PC-9 (cell line): Measurements from ENCODE around the gene DUS3L. TPM values are rescaled to one million over a fixed set of nuclear protein-coding genes. Genes with fewer than 3 reads are reported as not detected.
A peak's percentile ranks its signal among the peaks of the same experiment; 100 is the strongest.

ENCODE experiments used
- BruUV-seq: library from RNA; stranded (reverse); fragments of 400-500 nt; replicated peaks from 2 replicates; lab custom pipeline; 2021; lab: Mats Ljungman, UMichigan
- CTCF ChIA-PET: fragments of 300-600 bp; sonication (Branson Sonifier 250); formaldehyde crosslinking; loops from one replicate; lab custom pipeline; 2022; ENCODE audit warnings: antibody characterized with exemption; lab: Charles Lee
- POLR2A ChIA-PET: fragments of 300-600 bp; sonication (Branson Sonifier 250); formaldehyde crosslinking; loops from one replicate; lab custom pipeline; 2022; ENCODE audit warnings: antibody characterized with exemption; ENCODE audit not compliant: unreplicated experiment; lab: Charles Lee
- DNase-seq, 2 experiments: peaks; one replicate each; pipeline versions ENCODE4 v3.0.0 to v3.0.0-alpha.2; 2015 to 2022; ENCODE audit warnings: mixed read lengths in 1 of 2
- H2AFZ ChIP-seq: fragments of 200-600 bp; sonication (generic); 2 replicates; pipeline ENCODE4 v1.8.1; 2017; ENCODE audit warnings: antibody characterized with exemption
- H3F3A ChIP-seq: fragments of 200-600 bp; sonication (generic); 2 replicates; pipeline ENCODE4 v1.8.1; 2017; ENCODE audit warnings: antibody characterized with exemption, mild to moderate bottlenecking, low read depth; ENCODE audit not compliant: insufficient read depth
- H3K27ac ChIP-seq: fragments of 200-600 bp; sonication (generic); 2 replicates; pipeline ENCODE4 v1.6.1; 2016; ENCODE audit warnings: mixed run types
- H3K27me3 ChIP-seq: fragments of 200-600 bp; sonication (generic); 2 replicates; pipeline ENCODE4 v1.6.1; 2016; ENCODE audit warnings: low read depth, mixed run types; ENCODE audit not compliant: insufficient read depth
- H3K36me3 ChIP-seq: fragments of 200-600 bp; sonication (generic); 2 replicates; pipeline ENCODE4 v1.6.1; 2016; ENCODE audit warnings: low read depth, mixed run types
- H3K4me1 ChIP-seq: fragments of 200-600 bp; sonication (generic); replicated peaks from 2 replicates; pipeline ENCODE4 v1.6.1; 2016; ENCODE audit warnings: mixed run types; ENCODE audit not compliant: insufficient read depth
- H3K4me2 ChIP-seq: fragments of 200-600 bp; sonication (generic); 2 replicates; pipeline ENCODE4 v1.6.1; 2017; ENCODE audit warnings: mixed run types
- H3K4me3 ChIP-seq: fragments of 200-600 bp; sonication (generic); 2 replicates; pipeline ENCODE4 v1.6.1; 2016; ENCODE audit warnings: mixed run types
- H3K79me2 ChIP-seq: fragments of 200-600 bp; sonication (generic); 2 replicates; pipeline ENCODE4 v1.6.1; 2017; ENCODE audit warnings: low read depth, mixed run types
- H3K9me2 ChIP-seq: fragments of 200-600 bp; sonication (generic); 2 replicates; pipeline ENCODE4 v1.8.1; 2017; ENCODE audit warnings: mild to moderate bottlenecking; ENCODE audit not compliant: insufficient read depth
- H3K9me3 ChIP-seq: fragments of 200-600 bp; sonication (generic); 2 replicates; pipeline ENCODE4 v1.8.1; 2016; ENCODE audit warnings: low read depth; ENCODE audit not compliant: insufficient read depth
- H4K20me1 ChIP-seq: fragments of 200-600 bp; sonication (generic); 2 replicates; pipeline ENCODE4 v1.8.1; 2017; ENCODE audit not compliant: insufficient read depth
- EZH2 ChIP-seq: fragments of 200-600 bp; sonication (generic); IDR thresholded peaks from 2 replicates; pipeline ENCODE4 v1.8.0; 2017; ENCODE audit warnings: antibody characterized with exemption, low read depth
- intact Hi-C: fragments of 100-400 bp; cut with micrococcal nuclease; formaldehyde crosslinking; loops from one replicate; pipeline ENCODE4 v1.10.0; 2022; ENCODE audit not compliant: unreplicated experiment
- total RNA-seq: library from RNA; stranded (reverse); gene quantifications from 2 replicates; pipeline ENCODE4 v1.2.3, GENCODE V29; 2021
- TF ChIP-seq, protein P1 (sequence below): fragments of 200-600 bp; sonication (generic); conservative IDR thresholded peaks from 2 replicates; pipeline ENCODE4 v1.6.1; 2017; ENCODE audit warnings: mixed run types, antibody characterized with exemption, mild to moderate bottlenecking, moderate library complexity

DUS3L gene
- total RNA-seq, 1 experiment from 2014 or later, result 27.1 TPM

DNA sequence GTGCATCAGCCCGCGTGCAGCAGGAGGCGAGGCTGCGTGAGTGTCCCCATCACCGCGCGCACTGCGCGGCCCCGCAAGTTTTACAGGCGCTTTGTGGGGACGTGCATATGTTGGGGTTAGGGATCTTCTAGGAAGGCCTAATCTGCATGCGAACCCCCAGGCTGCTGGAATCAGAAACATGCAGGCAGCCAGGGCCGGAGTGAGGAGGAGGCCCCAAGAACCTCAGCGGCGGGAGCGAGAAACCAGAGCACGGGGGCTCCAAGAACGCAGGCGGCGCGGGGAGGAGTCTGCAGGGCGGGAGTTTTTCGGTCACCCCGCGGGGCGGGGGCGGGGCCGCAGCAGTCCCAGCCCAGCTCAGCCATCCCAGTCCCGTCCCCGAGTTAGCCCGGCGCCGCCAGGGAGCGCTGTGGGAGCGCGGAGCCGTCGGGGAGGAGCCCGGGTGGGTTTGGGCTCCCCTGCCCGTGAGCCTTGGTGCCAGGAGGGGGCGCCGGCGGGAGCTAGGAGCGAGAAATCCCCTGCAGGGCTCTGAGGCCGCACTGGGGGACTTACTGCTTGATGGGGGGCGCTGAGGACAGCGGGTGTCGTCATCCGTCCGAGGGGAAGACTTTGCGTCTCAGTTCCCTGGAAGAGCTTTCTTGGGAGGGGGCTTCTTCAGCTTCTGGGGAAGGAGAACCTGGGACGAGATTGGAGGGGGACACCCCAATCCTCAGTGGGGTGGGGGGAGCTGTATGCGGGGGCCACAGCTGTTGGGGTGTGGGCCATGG is 13.0 kb upstream of the DUS3L start:
- H3K9me2 ChIP-seq, result no peaks in the 10 kb centered on the region
- H3K27ac ChIP-seq, result no peak overlapping the region
- CTCF ChIA-PET, result interaction anchor here (0.5 to 1.5 kb wide), 13 partner anchors 10 to 555 kb away, joined by 3 to 14 read pairs (median 5); partner anchors contain the start of genes DUS3L and NDUFA11
- H3K4me2 ChIP-seq, result peak overlapping the region; percentile 78
- H3K36me3 ChIP-seq, result no peaks in the 10 kb centered on the region
- no TSS peak for BruUV-seq
- no peaks in the 10 kb centered on the region for H3K4me1 ChIP-seq
- peak overlapping the region; percentile 37; the same call in 1 of the 2 replicates for H3K4me3 ChIP-seq
- POLR2A ChIA-PET, result interaction anchor here (0.6 kb wide), 2 partner anchors 14 to 1591 kb away, joined by 3 read pairs; no protein-coding TSS in a partner anchor
- no peaks in the 10 kb centered on the region for H3K79me2 ChIP-seq
- H3F3A ChIP-seq, result no peaks in the 10 kb centered on the region; the same call in 1 of the 2 replicates
- H3K9me3 ChIP-seq, result no peaks in the 10 kb centered on the region
- H4K20me1 ChIP-seq, result no peaks in the 10 kb centered on the region
- H3K27me3 ChIP-seq, result 0 out of 2 replicates have a peak, but pooled peaks cover 8% of the 10 kb centered on the region
- 0 out of 2 replicates have a peak overlapping the region, but pooled peaks have one; percentile 56 for H2AFZ ChIP-seq
- peak; percentile 68 to 92 for DNase-seq
- intact Hi-C loops, result loop anchor here (1.0 to 10.0 kb wide), 3 partner anchors 88 to 221 kb away; no protein-coding TSS in a partner anchor
- TF ChIP-seq EZH2, result no peak
- TF ChIP-seq, protein P1, sequence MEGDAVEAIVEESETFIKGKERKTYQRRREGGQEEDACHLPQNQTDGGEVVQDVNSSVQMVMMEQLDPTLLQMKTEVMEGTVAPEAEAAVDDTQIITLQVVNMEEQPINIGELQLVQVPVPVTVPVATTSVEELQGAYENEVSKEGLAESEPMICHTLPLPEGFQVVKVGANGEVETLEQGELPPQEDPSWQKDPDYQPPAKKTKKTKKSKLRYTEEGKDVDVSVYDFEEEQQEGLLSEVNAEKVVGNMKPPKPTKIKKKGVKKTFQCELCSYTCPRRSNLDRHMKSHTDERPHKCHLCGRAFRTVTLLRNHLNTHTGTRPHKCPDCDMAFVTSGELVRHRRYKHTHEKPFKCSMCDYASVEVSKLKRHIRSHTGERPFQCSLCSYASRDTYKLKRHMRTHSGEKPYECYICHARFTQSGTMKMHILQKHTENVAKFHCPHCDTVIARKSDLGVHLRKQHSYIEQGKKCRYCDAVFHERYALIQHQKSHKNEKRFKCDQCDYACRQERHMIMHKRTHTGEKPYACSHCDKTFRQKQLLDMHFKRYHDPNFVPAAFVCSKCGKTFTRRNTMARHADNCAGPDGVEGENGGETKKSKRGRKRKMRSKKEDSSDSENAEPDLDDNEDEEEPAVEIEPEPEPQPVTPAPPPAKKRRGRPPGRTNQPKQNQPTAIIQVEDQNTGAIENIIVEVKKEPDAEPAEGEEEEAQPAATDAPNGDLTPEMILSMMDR, result peak; percentile 83

DNA sequence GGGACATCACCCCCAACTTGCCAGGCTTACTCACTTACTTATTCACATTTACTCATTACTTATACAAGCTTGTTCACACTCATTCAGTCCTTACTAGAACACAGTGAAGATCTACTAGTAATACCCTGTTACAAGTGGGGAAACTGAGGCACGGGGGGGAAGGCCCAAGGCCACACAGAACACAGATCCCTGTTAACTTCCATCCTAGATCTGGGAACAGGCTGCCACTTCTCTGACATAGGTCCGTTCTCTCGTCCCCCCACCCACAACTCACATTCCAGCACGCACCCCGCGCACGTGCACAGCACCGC is 12.4 kb upstream of the DUS3L start:
- Histone ChIP-seq H3F3A (no peaks in the 10 kb centered on the region; the same call in 1 of the 2 replicates), H4K20me1 (no peaks in the 10 kb centered on the region), H3K27me3 (0 out of 2 replicates have a peak, but pooled peaks cover 8% of the 10 kb centered on the region), H2AFZ (0 out of 2 replicates have a peak overlapping the region, but pooled peaks have one; percentile 56), H3K36me3 (no peaks in the 10 kb centered on the region), H3K4me2 (peak overlapping the region; percentile 78), H3K79me2 (no peaks in the 10 kb centered on the region), H3K4me3 (peak overlapping the region; percentile 37; the same call in 1 of the 2 replicates), H3K27ac (no peak overlapping the region), H3K9me3 (no peaks in the 10 kb centered on the region), H3K9me2 (no peaks in the 10 kb centered on the region), H3K4me1 (no peaks in the 10 kb centered on the region)
- BruUV-seq, result no TSS peak
- TF ChIP-seq, protein P1, result no peak
- TF ChIP-seq EZH2, result no peak
- CTCF ChIA-PET, result interaction anchor here (0.5 to 1.5 kb wide), 11 partner anchors 9 to 555 kb away, joined by 3 to 14 read pairs (median 5); partner anchors contain the start of genes DUS3L and NDUFA11
- intact Hi-C loops, result loop anchor here (10.0 kb wide), 2 partner anchors 181 to 221 kb away; no protein-coding TSS in a partner anchor
- POLR2A ChIA-PET, result interaction anchor here (0.5 to 0.6 kb wide), 2 partner anchors 13 to 897 kb away, joined by 3 read pairs; no protein-coding TSS in a partner anchor
- DNase-seq, result no peak

DNA sequence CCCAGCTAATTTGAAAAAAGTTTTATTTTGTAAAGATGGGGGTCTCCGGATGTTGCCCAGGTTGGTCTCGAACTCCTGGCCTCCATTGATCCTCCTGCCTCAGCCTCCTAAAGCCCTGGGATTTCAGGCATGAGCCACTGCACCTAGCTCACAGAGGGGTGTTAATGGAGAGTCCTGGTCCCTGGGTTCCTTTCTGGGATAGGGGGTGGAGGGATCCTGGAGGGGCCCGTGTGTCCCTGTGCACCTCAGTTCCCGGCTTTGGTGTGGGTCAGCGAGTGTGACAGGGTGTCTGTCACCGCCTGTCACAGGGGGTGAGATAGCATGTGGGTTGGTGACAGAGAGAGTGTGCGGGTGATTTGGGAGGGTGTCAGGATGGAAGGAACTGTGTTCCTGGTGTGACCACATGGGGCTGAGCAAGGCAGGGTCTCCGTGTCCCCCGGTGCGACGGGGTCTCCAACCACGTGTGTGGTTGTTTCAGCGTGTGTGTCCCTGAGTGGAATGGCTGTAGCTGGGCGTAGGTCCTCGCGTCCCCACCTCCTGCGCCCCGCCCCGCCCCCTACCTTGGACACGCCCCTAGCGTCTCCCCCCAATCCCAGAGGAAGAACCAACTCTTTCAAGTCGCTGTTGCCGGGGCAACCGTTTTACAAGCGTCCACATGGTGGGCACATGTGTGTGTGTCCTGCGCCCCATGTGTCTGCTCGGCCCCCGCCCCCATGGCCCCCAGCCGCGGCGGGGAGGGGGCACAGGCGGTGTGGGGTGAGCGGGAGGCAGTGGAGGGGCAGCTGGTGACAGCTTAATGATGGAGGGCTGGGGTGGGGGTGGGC is 11.0 kb upstream of the DUS3L start:
- Histone ChIP-seq H3K9me3 (no peaks in the 10 kb centered on the region), H3K4me1 (no peaks in the 10 kb centered on the region), H3K27ac (no peak overlapping the region), H4K20me1 (no peaks in the 10 kb centered on the region), H3K4me2 (no peak overlapping the region), H3K36me3 (no peaks in the 10 kb centered on the region), H3F3A (no peaks in the 10 kb centered on the region; the same call in 1 of the 2 replicates), H3K79me2 (no peaks in the 10 kb centered on the region), H3K9me2 (no peaks in the 10 kb centered on the region), H2AFZ (no peak overlapping the region), H3K27me3 (0 out of 2 replicates have a peak, but pooled peaks cover 8% of the 10 kb centered on the region), H3K4me3 (no peak overlapping the region)
- intact Hi-C loops, result loop anchor here (10.0 kb wide), 2 partner anchors 183 to 223 kb away; no protein-coding TSS in a partner anchor
- ChIA-PET CTCF (interaction anchor here (0.6 kb wide), 2 partner anchors 89 to 95 kb away, joined by 4 to 8 read pairs; no protein-coding TSS in a partner anchor), POLR2A (no interaction called here)
- DNase-seq, result no peak
- no TSS peak for BruUV-seq
- TF ChIP-seq, protein P1, result no peak
- TF ChIP-seq EZH2, result no peak
